ENCODE data around the gene SPATA13.

SPATA13 gene

GRCh38 chr13:24182703-24183081, 22.2 kb downstream of the SPATA13 start:
- Histone ChIP-seq H3K4me3 (ENCODE audit: insufficient read depth, low read length, poor library complexity, severe bottlenecking) (no peak overlapping the region), H3K9ac (ENCODE audit: low read length) (no peak overlapping the region), H3K9me3 (ENCODE audit: insufficient read depth, low read length) (0 out of 2 replicates have a peak, but pooled peaks cover 2% of the 10 kb centered on the region), H3K36me3 (ENCODE audit: low read length) (no peaks in the 10 kb centered on the region), H3K27ac (ENCODE audit: low read depth, low read length) (no peak overlapping the region), H3K9me2 (replicated peaks; ENCODE audit: insufficient read depth, low read length) (no peaks in the 10 kb centered on the region), H3K4me2 (ENCODE audit: low read depth, low read length, poor library complexity, severe bottlenecking) (no peak overlapping the region), H3K27me3 (ENCODE audit: low read length) (no peaks in the 10 kb centered on the region), H4K20me1 (ENCODE audit: low read depth, low read length) (no peaks in the 10 kb centered on the region), H3F3A (ENCODE audit: insufficient read depth) (no peaks in the 10 kb centered on the region), H2AFZ (ENCODE audit: low read depth, low read length, severe bottlenecking) (no peak overlapping the region), H3K79me2 (ENCODE audit: insufficient read depth, low read length) (no peaks in the 10 kb centered on the region)
- TF ChIP-seq CTCF (IDR thresholded peaks at IDR 0.05; ENCODE audit: insufficient read depth, low read length, poor library complexity, severe bottlenecking) (no peak), EZH2phosphoT487 (conservative IDR thresholded peaks at IDR 0.05; ENCODE audit: low read length) (no peak)

GRCh38 chr13:24183741-24184182, 23.2 kb downstream of the SPATA13 start:
- H3K27ac ChIP-seq (ENCODE audit: low read depth, low read length) = no peak overlapping the region
- H3K79me2 ChIP-seq (ENCODE audit: insufficient read depth, low read length) = no peaks in the 10 kb centered on the region

GRCh38 chr13:24184265-24184841, 23.8 kb downstream of the SPATA13 start:
- Histone ChIP-seq H2AFZ (ENCODE audit: low read depth, low read length, severe bottlenecking) (no peak overlapping the region), H3K4me3 (ENCODE audit: insufficient read depth, low read length, poor library complexity, severe bottlenecking) (no peak overlapping the region), H3K27ac (ENCODE audit: low read depth, low read length) (no peak overlapping the region), H4K20me1 (ENCODE audit: low read depth, low read length) (no peaks in the 10 kb centered on the region), H3F3A (ENCODE audit: insufficient read depth) (no peaks in the 10 kb centered on the region), H3K9me3 (ENCODE audit: insufficient read depth, low read length) (0 out of 2 replicates have a peak, but pooled peaks cover 2% of the 10 kb centered on the region), H3K36me3 (ENCODE audit: low read length) (no peaks in the 10 kb centered on the region), H3K9ac (ENCODE audit: low read length) (no peak overlapping the region), H3K27me3 (ENCODE audit: low read length) (no peaks in the 10 kb centered on the region), H3K79me2 (ENCODE audit: insufficient read depth, low read length) (no peaks in the 10 kb centered on the region), H3K4me2 (ENCODE audit: low read depth, low read length, poor library complexity, severe bottlenecking) (no peak overlapping the region), H3K9me2 (replicated peaks; ENCODE audit: insufficient read depth, low read length) (no peaks in the 10 kb centered on the region)
- TF ChIP-seq CTCF (IDR thresholded peaks at IDR 0.05; ENCODE audit: insufficient read depth, low read length, poor library complexity, severe bottlenecking) = no peak
- TF ChIP-seq EZH2phosphoT487 (conservative IDR thresholded peaks at IDR 0.05; ENCODE audit: low read length) = no peak

More at GRCh38 chr13:24183741-24184182, 23.2 kb downstream of the SPATA13 start:
- H3K9me2 ChIP-seq (replicated peaks; ENCODE audit: insufficient read depth, low read length) = no peaks in the 10 kb centered on the region
- H3K4me3 ChIP-seq (ENCODE audit: insufficient read depth, low read length, poor library complexity, severe bottlenecking) = no peak overlapping the region
- no peak overlapping the region for H3K4me2 ChIP-seq (ENCODE audit: low read depth, low read length, poor library complexity, severe bottlenecking)
- H3K9ac ChIP-seq (ENCODE audit: low read length) = no peak overlapping the region
- H3F3A ChIP-seq (ENCODE audit: insufficient read depth) = no peaks in the 10 kb centered on the region
- TF ChIP-seq EZH2phosphoT487 (conservative IDR thresholded peaks at IDR 0.05; ENCODE audit: low read length) = no peak
- no peak for TF ChIP-seq CTCF (IDR thresholded peaks at IDR 0.05; ENCODE audit: insufficient read depth, low read length, poor library complexity, severe bottlenecking)
- H4K20me1 ChIP-seq (ENCODE audit: low read depth, low read length) = no peaks in the 10 kb centered on the region
- no peaks in the 10 kb centered on the region for H3K36me3 ChIP-seq (ENCODE audit: low read length)
- H2AFZ ChIP-seq (ENCODE audit: low read depth, low read length, severe bottlenecking) = no peak overlapping the region
- 0 out of 2 replicates have a peak, but pooled peaks cover 2% of the 10 kb centered on the region for H3K9me3 ChIP-seq (ENCODE audit: insufficient read depth, low read length)
- H3K27me3 ChIP-seq (ENCODE audit: low read length) = no peaks in the 10 kb centered on the region
